H9 (cell line): Measurements from ENCODE around the gene TRAPPC2. TPM values are rescaled to one million over a fixed set of nuclear protein-coding genes. Genes with fewer than 3 reads are reported as not detected.

Experiments used
- DNase-seq: peaks from one replicate; pipeline ENCODE4 v3.0.0-alpha.2; 2017
- H2AFZ ChIP-seq: one replicate; pipeline ENCODE4 v1.6.1; 2013; ENCODE audit warnings: mild to moderate bottlenecking, low read length, control low read depth, moderate library complexity
- H2AK5ac ChIP-seq: 2 replicates; pipeline ENCODE4 v1.6.1; 2013; ENCODE audit warnings: low read length, control low read depth, mixed read lengths; ENCODE audit not compliant: insufficient read length
- H2BK120ac ChIP-seq: one replicate; pipeline ENCODE4 v1.6.1; 2013; ENCODE audit warnings: low read depth, mild to moderate bottlenecking, low read length, control low read depth, inconsistent platforms; ENCODE audit not compliant: poor library complexity, severe bottlenecking
- H2BK12ac ChIP-seq: 2 replicates; pipeline ENCODE4 v1.6.1; 2013; ENCODE audit warnings: low read length, control low read depth, mixed read lengths, low read depth; ENCODE audit not compliant: insufficient read length
- H2BK15ac ChIP-seq: 2 replicates; pipeline ENCODE4 v1.6.1; 2013; ENCODE audit warnings: low read depth, low read length, control low read depth
- H2BK20ac ChIP-seq: one replicate; pipeline ENCODE4 v1.6.1; 2013; ENCODE audit warnings: low read depth, mild to moderate bottlenecking, low read length, control low read depth, inconsistent platforms; ENCODE audit not compliant: poor library complexity, severe bottlenecking
- H2BK5ac ChIP-seq: 2 replicates; pipeline ENCODE4 v1.6.1; 2013; ENCODE audit warnings: low read length, control low read depth, mixed read lengths; ENCODE audit not compliant: insufficient read length
- H3K14ac ChIP-seq: 2 replicates; pipeline ENCODE4 v1.6.1; 2013; ENCODE audit warnings: low read length, control low read depth; ENCODE audit not compliant: insufficient read depth
- H3K18ac ChIP-seq: 2 replicates; pipeline ENCODE4 v1.6.1; 2013; ENCODE audit warnings: low read depth, mild to moderate bottlenecking, mixed read lengths, low read length, control low read depth; ENCODE audit not compliant: insufficient read length
- H3K23ac ChIP-seq: 2 replicates; pipeline ENCODE4 v1.6.1; 2013; ENCODE audit warnings: low read length, control low read depth, mixed read lengths, low read depth; ENCODE audit not compliant: insufficient read length
- H3K23me2 ChIP-seq: 2 replicates; pipeline ENCODE4 v1.6.1; 2013; ENCODE audit warnings: low read depth, mild to moderate bottlenecking, mixed read lengths, low read length, control low read depth; ENCODE audit not compliant: insufficient read length, poor library complexity, severe bottlenecking
- H3K27ac ChIP-seq: 2 replicates; pipeline ENCODE4 v1.5.1; 2013; ENCODE audit warnings: low read length, control low read depth, mixed read lengths, low read depth; ENCODE audit not compliant: insufficient read length
- H3K27me3 ChIP-seq: 2 replicates; pipeline ENCODE4 v1.6.1; 2013; ENCODE audit warnings: low read length, control low read depth, inconsistent platforms; ENCODE audit not compliant: insufficient read depth
- H3K4ac ChIP-seq: 2 replicates; pipeline ENCODE4 v1.6.1; 2013; ENCODE audit warnings: low read depth, mild to moderate bottlenecking, control low read depth, inconsistent platforms, low read length, moderate library complexity
- H3K4me1 ChIP-seq: 2 replicates; pipeline ENCODE4 v1.6.1; 2013; ENCODE audit warnings: low read length, control low read depth, inconsistent platforms; ENCODE audit not compliant: insufficient read depth
- H3K4me2 ChIP-seq: 2 replicates; pipeline ENCODE4 v1.6.1; 2013; ENCODE audit warnings: low read length, control low read depth, mixed read lengths; ENCODE audit not compliant: insufficient read length, insufficient read depth
- H3K56ac ChIP-seq: 2 replicates; pipeline ENCODE4 v1.6.1; 2013; ENCODE audit warnings: low read depth, mild to moderate bottlenecking, mixed read lengths, low read length, control low read depth; ENCODE audit not compliant: insufficient read length
- H3K79me1 ChIP-seq: 2 replicates; pipeline ENCODE4 v1.6.1; 2013; ENCODE audit warnings: low read depth, mild to moderate bottlenecking, moderate library complexity, low read length, control low read depth, inconsistent platforms; ENCODE audit not compliant: insufficient read depth, poor library complexity, severe bottlenecking
- H3K79me2 ChIP-seq: 2 replicates; pipeline ENCODE4 v1.6.1; 2013; ENCODE audit warnings: low read length, control low read depth, inconsistent platforms; ENCODE audit not compliant: insufficient read depth
- H3K9ac ChIP-seq: 2 replicates; pipeline ENCODE4 v1.6.1; 2013; ENCODE audit warnings: low read length, control low read depth, mixed read lengths; ENCODE audit not compliant: insufficient read length; ENCODE audit errors: extremely low read depth
- H3K9me3 ChIP-seq: one replicate; pipeline ENCODE4 v1.6.1; 2013; ENCODE audit warnings: low read depth, low read length, inconsistent platforms; ENCODE audit not compliant: control insufficient read depth
- H3T11ph ChIP-seq: one replicate; pipeline ENCODE4 v1.6.1; 2013; ENCODE audit warnings: mild to moderate bottlenecking, low read length, control low read depth, inconsistent platforms
- H4K20me1 ChIP-seq: one replicate; pipeline ENCODE4 v1.6.1; 2013; ENCODE audit not compliant: control insufficient read depth, insufficient read length, insufficient read depth
- H4K5ac ChIP-seq: 2 replicates; pipeline ENCODE4 v1.6.1; 2013; ENCODE audit warnings: low read depth, mild to moderate bottlenecking, mixed read lengths, low read length, control low read depth; ENCODE audit not compliant: insufficient read length
- H4K8ac ChIP-seq: replicated peaks from 2 replicates; pipeline ENCODE4 v1.6.1; 2013; ENCODE audit warnings: low read length, control low read depth, mixed read lengths, low read depth; ENCODE audit not compliant: insufficient read length
- H4K91ac ChIP-seq: 2 replicates; pipeline ENCODE4 v1.6.1; 2013; ENCODE audit warnings: low read depth, mild to moderate bottlenecking, moderate library complexity, mixed read lengths, low read length, control low read depth; ENCODE audit not compliant: insufficient read length
- H3K27ac Mint-ChIP-seq, 3 experiments: 2 replicates in 2 of 3; 3 replicates in 1 of 3; pipeline ENCODE4 v1.8.0; 2020 to 2021; ENCODE audit warnings: mixed read lengths in 3 of 3, mild to moderate bottlenecking in 1 of 3, moderate library complexity in 1 of 3
- H3K27me3 Mint-ChIP-seq: 2 replicates; pipeline ENCODE4 v1.8.0; 2021; ENCODE audit warnings: low read depth, mild to moderate bottlenecking, moderate library complexity, mixed read lengths
- H3K36me3 Mint-ChIP-seq, 3 experiments: 2 replicates in 2 of 3; 3 replicates in 1 of 3; pipeline ENCODE4 v1.8.0; 2020 to 2021; ENCODE audit warnings: low read depth in 3 of 3, mixed read lengths in 3 of 3; ENCODE audit not compliant: insufficient read depth in 1 of 3
- H3K4me1 Mint-ChIP-seq, 2 experiments: 2 replicates each; pipeline ENCODE4 v1.8.0; 2020; ENCODE audit warnings: mixed read lengths in 2 of 2
- H3K4me3 Mint-ChIP-seq, 2 experiments: 2 replicates in 1 of 2; 3 replicates in 1 of 2; pipeline ENCODE4 v1.8.0; 2020 to 2021; ENCODE audit warnings: mild to moderate bottlenecking in 2 of 2, mixed read lengths in 2 of 2, moderate library complexity in 1 of 2
- H3K9me3 Mint-ChIP-seq, 2 experiments: 2 replicates in 1 of 2; 3 replicates in 1 of 2; pipeline ENCODE4 v1.8.0; 2020; ENCODE audit warnings: mild to moderate bottlenecking in 2 of 2, mixed read lengths in 2 of 2, moderate library complexity in 1 of 2
- total RNA-seq: library from RNA; stranded (reverse); gene quantifications from 2 replicates; pipeline ENCODE4 v1.2.1, GENCODE V29; 2021
- TF ChIP-seq, protein P1 (sequence below): fragments of 200-600 bp; sonication (generic); conservative IDR thresholded peaks from 3 replicates; pipeline ENCODE4 v1.8.0; 2021; ENCODE audit warnings: antibody characterized with exemption, mild to moderate bottlenecking

TRAPPC2 gene
- total RNA-seq, 1 experiment from 2014 or later, result 13.3 TPM

- H3K56ac ChIP-seq, result no peak overlapping the region
- H3K27ac Mint-ChIP-seq, result no peak overlapping the region
- H2AFZ ChIP-seq, result no peak overlapping the region
Observed at GRCh38 chrX:13667919-13668318, 66.5 kb downstream of the TRAPPC2 start.

More at GRCh38 chrX:13667919-13668318, 66.5 kb downstream of the TRAPPC2 start:
- no peak overlapping the region for H3K9ac ChIP-seq
- no peak overlapping the region for H2AK5ac ChIP-seq
- no peak overlapping the region for H2BK20ac ChIP-seq
- no peaks in the 10 kb centered on the region for H3K23me2 ChIP-seq
- no peak overlapping the region for H4K8ac ChIP-seq
- no peak overlapping the region for H4K91ac ChIP-seq
- no peaks in the 10 kb centered on the region for H3K4me1 ChIP-seq
- peaks cover 8 to 21% (median 12%) of the 10 kb centered on the region in 3 experiments; a peak in 6 of 7 replicates for H3K36me3 Mint-ChIP-seq
- H3K79me1 ChIP-seq, result no peaks in the 10 kb centered on the region
- no peaks in the 10 kb centered on the region for H3K9me3 ChIP-seq
- H3K27ac ChIP-seq, result no peak overlapping the region
- H2BK5ac ChIP-seq, result no peak overlapping the region
- H3K27me3 Mint-ChIP-seq, result no peaks in the 10 kb centered on the region; the same call in 1 of the 2 replicates
- no peak overlapping the region for H2BK12ac ChIP-seq
- no peak overlapping the region for H3K18ac ChIP-seq
- H4K5ac ChIP-seq, result no peak overlapping the region
- peaks cover 32 to 63% of the 10 kb centered on the region in 2 experiments for H3K9me3 Mint-ChIP-seq
- no peaks in the 10 kb centered on the region; the same call in 1 of the 2 replicates for H3K79me2 ChIP-seq
- no peaks in the 10 kb centered on the region for H3K27me3 ChIP-seq
- TF ChIP-seq, protein P1, sequence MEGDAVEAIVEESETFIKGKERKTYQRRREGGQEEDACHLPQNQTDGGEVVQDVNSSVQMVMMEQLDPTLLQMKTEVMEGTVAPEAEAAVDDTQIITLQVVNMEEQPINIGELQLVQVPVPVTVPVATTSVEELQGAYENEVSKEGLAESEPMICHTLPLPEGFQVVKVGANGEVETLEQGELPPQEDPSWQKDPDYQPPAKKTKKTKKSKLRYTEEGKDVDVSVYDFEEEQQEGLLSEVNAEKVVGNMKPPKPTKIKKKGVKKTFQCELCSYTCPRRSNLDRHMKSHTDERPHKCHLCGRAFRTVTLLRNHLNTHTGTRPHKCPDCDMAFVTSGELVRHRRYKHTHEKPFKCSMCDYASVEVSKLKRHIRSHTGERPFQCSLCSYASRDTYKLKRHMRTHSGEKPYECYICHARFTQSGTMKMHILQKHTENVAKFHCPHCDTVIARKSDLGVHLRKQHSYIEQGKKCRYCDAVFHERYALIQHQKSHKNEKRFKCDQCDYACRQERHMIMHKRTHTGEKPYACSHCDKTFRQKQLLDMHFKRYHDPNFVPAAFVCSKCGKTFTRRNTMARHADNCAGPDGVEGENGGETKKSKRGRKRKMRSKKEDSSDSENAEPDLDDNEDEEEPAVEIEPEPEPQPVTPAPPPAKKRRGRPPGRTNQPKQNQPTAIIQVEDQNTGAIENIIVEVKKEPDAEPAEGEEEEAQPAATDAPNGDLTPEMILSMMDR, result no peak
- H3K23ac ChIP-seq, result no peak overlapping the region
- no peak overlapping the region for H3K4me3 Mint-ChIP-seq
- 0 out of 4 replicates have a peak, but pooled peaks cover 0 to 3% of the 10 kb centered on the region in 2 experiments for H3K4me1 Mint-ChIP-seq
- no peak overlapping the region for H2BK15ac ChIP-seq
- no peak overlapping the region for H3K4ac ChIP-seq
- H3K14ac ChIP-seq, result no peak overlapping the region
- H3K4me2 ChIP-seq, result no peak overlapping the region
- H2BK120ac ChIP-seq, result no peak overlapping the region
- no peaks in the 10 kb centered on the region for H4K20me1 ChIP-seq
- no peak for DNase-seq
- no peak overlapping the region for H3T11ph ChIP-seq
